ENCODE data around the gene BCAS1. TPM values are rescaled to one million over a fixed set of nuclear protein-coding genes. Genes with fewer than 3 reads are reported as not detected.
"Not testable (repeated sequence)": the region's sequence is repeated elsewhere in the genome, so short reads cannot be mapped to it uniquely, and the experiment has no call there.

The BCAS1 gene
- polyA plus RNA-seq, 3 donors from 2014 or later: 0.56 to 0.57 TPM; not detected in 1

DNA sequence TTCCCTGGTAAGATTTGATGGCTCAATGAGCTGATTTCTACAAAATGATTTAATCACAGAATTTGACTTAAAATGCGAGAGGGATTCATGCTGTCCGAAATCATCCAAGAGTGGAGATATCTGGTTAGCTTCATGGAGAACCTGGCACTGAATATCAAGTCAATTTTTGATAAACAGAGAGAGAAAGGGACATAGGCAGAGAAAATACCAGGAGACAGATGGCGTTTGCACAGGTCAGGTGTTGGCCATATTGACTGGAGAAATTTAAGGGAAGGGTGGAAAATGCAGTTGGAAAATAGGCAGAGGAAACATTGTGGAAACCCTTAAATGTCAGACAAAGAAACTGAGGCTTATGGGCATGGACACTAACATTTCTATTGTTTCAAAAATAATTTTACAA is 47.0 kb downstream of the BCAS1 start:
- Mint-ChIP-seq H3K27me3 (ENCODE audit: low read depth in 3 of 3) (peaks cover 0 to 9% (median 1%) of the 10 kb centered on the region in 3 donors), H3K4me3 (no peak overlapping the region), H3K4me1 (no peaks in the 10 kb centered on the region), H3K27ac (no peak overlapping the region), H3K36me3 (no peaks in the 10 kb centered on the region), H3K9me3 (no peaks in the 10 kb centered on the region)
- DNase-seq: no peak

DNA sequence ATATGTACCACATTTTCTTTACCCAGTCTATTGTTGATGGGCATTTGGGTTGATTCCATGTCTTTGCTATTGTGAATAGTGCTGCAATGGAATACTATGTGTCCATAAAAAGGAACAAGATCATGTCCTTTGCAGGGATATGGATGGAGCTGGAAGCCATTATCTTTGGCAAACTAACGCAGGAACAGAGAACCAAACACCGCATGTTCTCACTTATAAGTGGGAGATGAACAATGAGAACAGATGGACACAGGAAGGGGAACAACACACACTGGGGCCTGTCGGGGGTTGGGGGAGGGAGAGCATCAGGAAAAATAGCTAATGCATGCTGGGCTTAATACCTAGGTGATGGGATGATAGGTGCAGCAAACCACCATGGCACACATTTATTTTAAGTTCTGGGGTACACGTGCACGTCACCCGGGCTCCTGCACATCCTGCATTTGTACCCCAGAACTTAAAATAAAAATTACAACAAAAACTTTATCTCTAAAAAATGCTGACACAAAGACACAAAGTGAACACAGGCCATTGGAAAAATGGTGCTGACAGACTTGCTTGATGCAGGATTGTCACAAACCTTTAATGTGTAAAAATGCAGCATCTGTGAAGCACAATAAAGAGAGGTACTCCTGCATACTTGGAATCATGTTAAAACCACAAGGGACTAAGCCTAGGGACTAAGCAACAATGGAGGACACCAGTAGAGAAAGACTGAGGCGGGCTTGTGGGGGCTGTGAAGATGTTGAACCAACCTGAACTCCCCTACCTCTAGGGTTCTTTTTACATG is 48.8 kb downstream of the BCAS1 start:
- DNase-seq: no peak
- no peaks in the 10 kb centered on the region for H3K9me3 Mint-ChIP-seq
- peaks cover 0 to 2% of the 10 kb centered on the region in 2 donors for H3K4me1 Mint-ChIP-seq
- no peak overlapping the region for H3K27ac Mint-ChIP-seq
- peaks cover 0 to 7% (median 1%) of the 10 kb centered on the region in 3 donors for H3K27me3 Mint-ChIP-seq (ENCODE audit: low read depth in 3 of 3)
- H3K4me3 Mint-ChIP-seq: no peak overlapping the region
- H3K36me3 Mint-ChIP-seq: no peaks in the 10 kb centered on the region

DNA sequence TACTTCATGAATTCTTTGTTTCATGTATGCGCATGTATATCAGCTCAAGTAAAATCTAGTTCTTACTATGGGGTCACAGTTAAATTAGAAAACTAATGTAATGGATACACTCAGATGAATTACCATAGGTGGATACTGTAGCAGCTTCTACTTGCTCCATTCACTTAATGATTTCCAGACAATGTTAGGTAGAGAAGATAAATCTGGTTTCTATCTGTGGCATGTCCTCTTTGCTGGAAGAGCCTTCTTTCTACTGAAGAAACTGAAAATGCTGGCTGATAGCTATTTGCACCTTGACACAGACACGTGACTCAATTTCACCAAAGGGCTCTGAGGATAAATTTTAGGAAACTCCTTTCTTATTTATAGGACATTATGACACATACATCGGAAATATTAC is 49.5 kb downstream of the BCAS1 start:
- H3K27ac Mint-ChIP-seq: no peak overlapping the region
- no peak overlapping the region for H3K4me3 Mint-ChIP-seq
- H3K4me1 Mint-ChIP-seq: peaks cover 0 to 2% of the 10 kb centered on the region in 2 donors
- peaks cover 0 to 6% (median 3%) of the 10 kb centered on the region in 3 donors for H3K27me3 Mint-ChIP-seq (ENCODE audit: low read depth in 3 of 3)
- H3K9me3 Mint-ChIP-seq: no peaks in the 10 kb centered on the region
- no peak for DNase-seq
- H3K36me3 Mint-ChIP-seq: no peaks in the 10 kb centered on the region

DNA sequence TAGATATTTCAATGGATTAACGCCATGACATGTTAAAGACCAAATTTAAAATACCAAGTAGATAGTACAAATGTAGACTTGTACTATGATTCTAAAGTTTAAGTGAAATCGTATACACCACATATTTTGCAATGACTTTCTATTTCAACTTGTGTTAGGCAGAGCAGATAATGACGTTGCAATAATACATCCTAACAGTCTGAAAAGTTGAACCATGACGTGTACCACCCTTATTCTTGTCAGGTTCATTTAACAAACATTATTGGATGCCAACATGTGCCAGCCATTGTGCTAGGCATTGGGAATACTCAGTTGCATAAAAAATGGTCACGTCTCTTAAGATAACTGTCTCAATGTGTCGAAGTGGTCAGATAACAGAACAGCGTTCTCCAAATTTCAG is 50.0 kb downstream of the BCAS1 start:
- Mint-ChIP-seq H3K4me1 (peaks cover 0 to 2% of the 10 kb centered on the region in 2 donors), H3K4me3 (no peak overlapping the region), H3K27me3 (ENCODE audit: low read depth in 3 of 3) (peaks cover 0 to 6% (median 3%) of the 10 kb centered on the region in 3 donors), H3K36me3 (no peaks in the 10 kb centered on the region), H3K27ac (no peak overlapping the region), H3K9me3 (no peaks in the 10 kb centered on the region)
- no peak for DNase-seq

DNA sequence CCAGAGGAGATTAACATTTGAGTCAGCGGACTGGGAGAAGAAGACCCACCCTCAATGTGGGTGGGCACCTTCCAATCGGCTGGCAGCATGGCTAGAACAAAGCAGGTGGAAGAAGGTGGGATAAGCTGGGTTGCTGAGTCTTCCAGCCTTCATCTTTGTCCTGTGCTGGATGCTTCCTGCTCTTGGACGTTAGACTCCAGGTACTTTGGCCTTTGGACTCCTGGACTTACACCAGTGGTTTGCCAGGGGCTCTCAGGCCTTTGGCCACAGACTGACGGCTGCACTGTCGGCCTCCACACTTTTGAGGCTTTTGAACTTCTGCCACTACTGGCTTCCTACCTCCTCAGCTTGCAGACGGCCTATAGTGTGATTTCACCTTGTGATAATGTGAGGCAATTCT is 50.8 kb downstream of the BCAS1 start:
- H3K36me3 Mint-ChIP-seq: no peaks in the 10 kb centered on the region
- H3K9me3 Mint-ChIP-seq: no peaks in the 10 kb centered on the region
- H3K4me1 Mint-ChIP-seq: peaks cover 0 to 2% of the 10 kb centered on the region in 2 donors
- no peak overlapping the region for H3K4me3 Mint-ChIP-seq
- peaks cover 0 to 5% (median 3%) of the 10 kb centered on the region in 3 donors for H3K27me3 Mint-ChIP-seq (ENCODE audit: low read depth in 3 of 3)
- H3K27ac Mint-ChIP-seq: no peak overlapping the region
- no peak for DNase-seq

DNA sequence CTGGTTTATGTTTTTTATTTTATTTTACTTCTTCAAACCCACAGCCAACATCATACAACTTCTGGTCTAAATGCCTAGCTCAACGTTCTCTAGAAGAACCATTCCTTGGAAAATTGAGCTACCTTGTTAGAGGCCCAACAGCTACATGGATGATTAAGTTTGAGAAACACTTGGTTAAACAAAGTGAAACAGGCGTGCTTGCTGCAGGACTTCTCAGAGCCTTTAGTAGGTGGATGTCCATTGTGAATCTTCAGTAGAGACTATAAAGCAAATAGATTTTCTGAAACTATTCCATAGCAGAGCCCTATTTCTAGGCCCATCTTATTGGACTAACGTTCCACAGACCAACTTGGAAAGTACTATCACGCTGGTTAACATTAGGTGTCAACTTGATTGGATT is 51.3 kb downstream of the BCAS1 start:
- DNase-seq: no peak
- Mint-ChIP-seq H3K27me3 (ENCODE audit: low read depth in 3 of 3) (peaks cover 0 to 3% (median under 1%) of the 10 kb centered on the region in 3 donors), H3K4me1 (peaks cover 0 to 2% of the 10 kb centered on the region in 2 donors), H3K4me3 (no peak overlapping the region), H3K27ac (no peak overlapping the region), H3K36me3 (no peaks in the 10 kb centered on the region), H3K9me3 (no peaks in the 10 kb centered on the region)

DNA sequence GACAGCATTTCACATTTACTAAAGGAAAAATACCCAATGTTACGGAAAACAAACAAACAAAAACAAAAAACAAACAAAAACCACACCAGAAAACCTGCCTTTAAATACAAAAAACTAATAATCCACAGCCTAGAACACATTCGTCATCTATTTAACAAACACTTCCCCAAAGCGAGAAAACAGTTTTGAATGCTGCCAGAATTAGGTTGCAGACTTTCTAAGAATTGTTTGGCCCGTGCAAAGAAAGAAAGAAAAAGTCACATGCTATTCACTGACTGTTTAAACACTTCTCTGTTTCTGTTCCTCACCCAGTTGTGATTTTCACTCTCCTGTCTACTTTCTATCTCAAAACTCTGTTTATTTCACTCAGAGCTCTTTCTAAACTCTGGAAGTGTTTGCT is 52.5 kb downstream of the BCAS1 start:
- Mint-ChIP-seq H3K27ac (no peak overlapping the region), H3K4me3 (peak overlapping the region in 1 of 5 donors; percentile 9), H3K4me1 (peaks cover 0 to 2% of the 10 kb centered on the region in 2 donors), H3K27me3 (ENCODE audit: low read depth in 3 of 3) (peaks cover 0 to 3% (median 0%) of the 10 kb centered on the region in 3 donors), H3K36me3 (no peaks in the 10 kb centered on the region), H3K9me3 (no peaks in the 10 kb centered on the region)
- no peak for DNase-seq

DNA sequence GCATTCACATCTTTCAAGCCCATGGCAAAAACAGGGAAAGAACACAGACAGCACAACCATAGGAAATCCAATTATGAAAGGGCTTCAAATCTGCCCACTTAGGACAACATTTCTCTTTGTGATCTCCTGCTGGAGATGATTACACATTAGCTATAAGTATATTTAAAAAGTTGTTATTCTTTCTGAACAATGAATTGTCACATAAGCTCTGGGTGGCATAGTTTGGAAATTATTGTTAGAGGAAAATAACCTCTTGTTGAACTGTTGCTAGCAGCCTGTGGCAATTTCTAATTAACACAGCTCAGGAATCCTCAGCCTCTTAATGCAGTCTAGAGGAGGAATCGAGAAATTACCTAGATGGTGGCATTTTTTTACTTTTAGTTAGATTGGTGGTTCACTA is 54.9 kb downstream of the BCAS1 start:
- Mint-ChIP-seq H3K36me3 (no peaks in the 10 kb centered on the region), H3K9me3 (no peaks in the 10 kb centered on the region), H3K27ac (no peak overlapping the region), H3K27me3 (ENCODE audit: low read depth in 3 of 3) (peaks cover 0 to 1% (median 0%) of the 10 kb centered on the region in 3 donors), H3K4me3 (no peak overlapping the region), H3K4me1 (peaks cover 0 to 2% of the 10 kb centered on the region in 2 donors)
- DNase-seq: no peak

DNA sequence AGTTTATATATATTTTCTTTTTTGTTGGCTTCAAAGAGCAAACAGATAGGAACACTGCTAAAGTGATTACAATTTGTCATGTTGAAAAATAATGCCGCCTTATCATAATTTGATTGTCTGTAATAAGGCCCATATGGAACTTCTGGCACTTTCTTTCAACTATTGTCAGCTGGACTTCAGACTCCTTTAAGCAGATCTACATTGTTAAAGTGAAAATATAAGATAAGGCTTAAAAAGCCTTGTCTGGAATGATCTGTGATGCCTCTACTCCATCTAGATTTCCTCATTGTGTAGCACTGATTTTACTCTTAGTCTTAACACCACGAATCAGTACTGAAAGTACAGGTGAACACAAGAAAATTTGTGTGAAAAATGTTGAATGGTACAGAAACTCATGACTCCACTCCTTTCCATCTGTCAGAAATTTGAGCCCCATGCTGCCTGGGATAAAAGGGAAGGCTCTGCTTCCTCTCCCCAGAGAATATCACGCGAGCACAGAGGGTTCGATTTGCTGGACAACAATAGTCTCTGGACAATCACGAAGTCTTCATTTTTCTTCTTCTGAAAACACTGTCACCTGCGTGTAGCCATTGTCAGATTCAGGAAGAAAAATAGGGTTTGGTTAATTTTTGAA is 56.0 kb downstream of the BCAS1 start:
- Mint-ChIP-seq H3K9me3 (no peaks in the 10 kb centered on the region), H3K27ac (no peak overlapping the region), H3K4me3 (no peak overlapping the region), H3K27me3 (ENCODE audit: low read depth in 3 of 3) (peaks cover 0 to 1% (median 0%) of the 10 kb centered on the region in 3 donors), H3K4me1 (peaks cover 0 to 2% of the 10 kb centered on the region in 2 donors), H3K36me3 (no peaks in the 10 kb centered on the region)
- no peak for DNase-seq

DNA sequence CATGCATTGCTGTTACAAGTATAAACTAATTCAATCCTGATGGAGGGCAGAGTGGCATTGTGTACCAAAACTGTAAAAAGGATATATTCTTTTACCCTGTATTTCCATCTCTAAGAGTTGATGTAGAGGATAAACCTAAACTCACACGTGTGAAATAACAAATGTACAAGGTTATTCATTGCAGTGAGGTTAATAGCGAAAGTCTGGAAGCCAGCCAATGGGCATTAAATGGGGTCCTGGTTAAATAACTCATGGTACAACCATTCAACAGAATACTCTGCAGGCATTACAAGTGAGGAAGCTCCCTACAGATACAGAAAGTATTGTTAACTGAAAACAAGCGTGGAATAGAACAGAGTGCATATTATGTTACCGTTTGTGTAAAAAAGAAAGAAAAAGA is 56.9 kb downstream of the BCAS1 start:
- Mint-ChIP-seq H3K36me3 (no peaks in the 10 kb centered on the region), H3K4me1 (peaks cover 0 to 2% of the 10 kb centered on the region in 2 donors), H3K27me3 (ENCODE audit: low read depth in 3 of 3) (peaks cover 0 to 1% (median 0%) of the 10 kb centered on the region in 3 donors), H3K4me3 (no peak overlapping the region), H3K9me3 (no peaks in the 10 kb centered on the region), H3K27ac (no peak overlapping the region)
- no peak for DNase-seq

DNA sequence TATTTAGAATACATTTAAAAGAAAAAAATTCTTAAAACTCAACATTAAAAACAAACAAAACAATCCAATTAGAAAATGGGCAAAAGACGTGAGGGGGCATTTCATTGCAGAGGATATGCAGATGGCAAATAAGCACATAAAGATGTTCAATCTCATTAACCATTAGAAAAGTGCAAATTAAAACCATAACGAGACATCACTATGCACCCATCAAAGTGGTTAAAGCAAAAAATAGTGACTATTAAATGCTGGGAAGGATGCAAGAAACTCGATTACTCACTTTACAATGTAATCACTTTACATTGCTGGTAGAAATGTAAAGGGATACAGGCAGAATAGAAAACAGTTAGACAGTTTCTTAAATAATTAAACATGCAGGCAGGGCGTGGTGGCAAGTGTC is 59.0 kb downstream of the BCAS1 start:
- Mint-ChIP-seq H3K4me3 (no peak overlapping the region), H3K4me1 (no peaks in the 10 kb centered on the region), H3K36me3 (no peaks in the 10 kb centered on the region), H3K9me3 (no peaks in the 10 kb centered on the region), H3K27ac (no peak overlapping the region), H3K27me3 (ENCODE audit: low read depth in 3 of 3) (peaks cover 0 to 3% (median 0%) of the 10 kb centered on the region in 3 donors)
- no peak for DNase-seq

DNA sequence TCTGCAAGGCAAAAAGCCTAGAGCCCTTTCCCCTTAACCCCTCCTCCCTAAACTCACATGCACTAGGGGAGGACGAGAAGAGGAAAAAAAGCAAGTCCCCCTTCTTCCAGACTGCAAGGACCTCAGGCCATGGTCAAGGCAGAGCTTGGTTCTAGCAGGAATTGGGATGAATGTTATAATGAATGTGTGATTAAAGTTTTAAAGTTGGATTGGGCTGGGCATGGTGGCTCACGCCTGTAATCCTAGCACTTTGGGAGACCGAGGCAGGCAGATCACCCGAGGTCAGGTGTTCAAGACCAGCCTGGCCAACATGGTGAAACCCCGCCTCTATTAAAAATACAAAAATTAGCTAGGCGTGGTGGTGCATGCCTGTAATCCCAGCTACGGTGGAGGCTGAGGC is 64.2 kb downstream of the BCAS1 start:
- not testable (repeated sequence) for H3K4me3 Mint-ChIP-seq; DNase-seq; H3K27ac Mint-ChIP-seq; H3K27me3 Mint-ChIP-seq (ENCODE audit: low read depth in 3 of 3); H3K4me1 Mint-ChIP-seq
- peaks cover under 1 to 11% (median 7%) of the 10 kb centered on the region in 3 donors for H3K36me3 Mint-ChIP-seq
- peaks cover 7 to 11% (median 10%) of the 10 kb centered on the region in 6 donors for H3K9me3 Mint-ChIP-seq

DNA sequence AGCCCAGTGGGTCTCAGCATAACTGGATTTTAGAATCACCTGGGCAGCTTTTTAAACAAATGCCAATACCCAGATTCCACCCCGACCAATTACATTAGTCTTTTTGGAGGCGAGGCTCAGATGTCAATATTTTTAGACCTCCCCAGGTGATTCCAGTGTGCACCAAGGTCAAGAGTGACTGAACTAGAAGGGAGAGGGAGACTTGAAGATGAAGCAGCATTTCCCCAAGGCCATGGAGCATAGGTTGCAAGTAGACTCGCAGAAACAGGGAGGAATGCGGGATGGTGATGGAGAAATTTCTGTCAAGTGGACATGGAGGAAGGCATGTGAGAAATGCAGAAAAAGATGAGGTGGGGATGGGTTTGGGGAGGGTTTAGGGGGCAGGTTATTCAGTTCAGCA is 64.9 kb downstream of the BCAS1 start:
- Mint-ChIP-seq H3K27me3 (ENCODE audit: low read depth in 3 of 3) (peaks cover 9 to 10% (median 9%) of the 10 kb centered on the region in 3 donors), H3K4me1 (no peaks in the 10 kb centered on the region), H3K4me3 (no peak overlapping the region), H3K27ac (no peak overlapping the region), H3K9me3 (peaks cover 8 to 18% (median 16%) of the 10 kb centered on the region in 6 donors), H3K36me3 (peaks cover 7 to 18% (median 9%) of the 10 kb centered on the region in 3 donors)
- no peak for DNase-seq

DNA sequence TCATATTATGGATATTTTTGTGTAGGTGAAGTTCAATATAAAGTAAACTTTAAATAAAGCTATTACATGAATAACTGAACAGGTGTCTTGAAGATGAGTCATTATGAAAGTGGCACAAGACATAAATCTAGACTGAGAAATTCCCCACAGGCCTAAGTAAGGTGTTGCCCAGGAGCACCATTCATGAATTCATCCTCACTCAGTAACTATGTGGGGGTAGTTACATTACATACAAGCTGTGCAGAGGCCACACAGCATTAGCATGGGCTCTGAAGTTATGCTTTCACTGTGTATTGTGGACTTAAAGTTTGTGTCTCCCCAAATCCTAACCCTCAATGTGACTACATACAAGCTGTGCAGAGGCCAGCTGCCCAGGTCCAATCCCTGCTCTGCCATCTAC is 65.9 kb downstream of the BCAS1 start:
- Mint-ChIP-seq H3K4me3 (no peak overlapping the region), H3K36me3 (peaks cover 9 to 25% (median 12%) of the 10 kb centered on the region in 3 donors), H3K9me3 (peaks cover 8 to 28% (median 23%) of the 10 kb centered on the region in 6 donors), H3K27ac (no peak overlapping the region), H3K27me3 (ENCODE audit: low read depth in 3 of 3) (peaks cover 9 to 10% (median 9%) of the 10 kb centered on the region in 3 donors), H3K4me1 (no peaks in the 10 kb centered on the region)
- no peak for DNase-seq
